ENCODE data around the gene CACNA1C.

Gene CACNA1C

DNA sequence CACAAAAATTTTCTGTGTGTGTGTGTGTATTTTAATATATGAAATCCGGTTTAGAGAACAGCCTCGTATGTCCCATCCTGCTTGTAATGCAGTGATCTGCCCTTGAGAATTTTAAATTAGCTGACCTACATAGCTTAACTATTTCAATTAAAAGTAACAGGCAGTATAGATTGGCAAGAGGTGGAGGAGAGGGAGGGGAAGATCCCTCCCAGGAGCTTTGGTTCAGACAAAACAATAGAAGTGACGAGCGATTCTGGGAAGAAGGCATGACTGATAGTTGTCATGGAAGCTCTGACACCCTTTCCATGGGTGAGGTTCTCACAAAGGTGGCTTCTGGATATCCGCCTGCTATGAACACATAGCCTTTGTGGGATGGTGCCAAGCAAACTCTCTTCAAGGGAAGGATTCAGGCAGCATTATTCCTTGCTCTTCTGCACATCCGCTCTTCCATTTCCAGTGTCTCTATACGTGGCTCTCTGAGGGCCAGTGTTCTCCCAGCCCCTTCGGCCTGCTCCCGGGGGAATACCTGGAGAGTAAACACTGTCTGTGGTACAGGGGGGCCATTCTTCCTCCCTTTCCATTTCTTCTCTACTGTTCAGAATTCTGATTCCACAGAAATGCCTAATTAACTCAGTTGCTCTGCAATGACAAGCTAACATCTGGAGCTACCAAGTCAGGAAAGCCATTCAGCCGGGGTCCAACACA, 182.0 kb downstream of the CACNA1C start:
- DNase-seq (ENCODE audit: low read depth): no peak
- no peak overlapping the region for H3K4me3 ChIP-seq (ENCODE audit: low read length)
- TF ChIP-seq, protein P1, sequence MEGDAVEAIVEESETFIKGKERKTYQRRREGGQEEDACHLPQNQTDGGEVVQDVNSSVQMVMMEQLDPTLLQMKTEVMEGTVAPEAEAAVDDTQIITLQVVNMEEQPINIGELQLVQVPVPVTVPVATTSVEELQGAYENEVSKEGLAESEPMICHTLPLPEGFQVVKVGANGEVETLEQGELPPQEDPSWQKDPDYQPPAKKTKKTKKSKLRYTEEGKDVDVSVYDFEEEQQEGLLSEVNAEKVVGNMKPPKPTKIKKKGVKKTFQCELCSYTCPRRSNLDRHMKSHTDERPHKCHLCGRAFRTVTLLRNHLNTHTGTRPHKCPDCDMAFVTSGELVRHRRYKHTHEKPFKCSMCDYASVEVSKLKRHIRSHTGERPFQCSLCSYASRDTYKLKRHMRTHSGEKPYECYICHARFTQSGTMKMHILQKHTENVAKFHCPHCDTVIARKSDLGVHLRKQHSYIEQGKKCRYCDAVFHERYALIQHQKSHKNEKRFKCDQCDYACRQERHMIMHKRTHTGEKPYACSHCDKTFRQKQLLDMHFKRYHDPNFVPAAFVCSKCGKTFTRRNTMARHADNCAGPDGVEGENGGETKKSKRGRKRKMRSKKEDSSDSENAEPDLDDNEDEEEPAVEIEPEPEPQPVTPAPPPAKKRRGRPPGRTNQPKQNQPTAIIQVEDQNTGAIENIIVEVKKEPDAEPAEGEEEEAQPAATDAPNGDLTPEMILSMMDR (IDR thresholded peaks at IDR 0.05; ENCODE audit: insufficient read depth, low read depth, low read length, missing control alignments): no peak

DNA sequence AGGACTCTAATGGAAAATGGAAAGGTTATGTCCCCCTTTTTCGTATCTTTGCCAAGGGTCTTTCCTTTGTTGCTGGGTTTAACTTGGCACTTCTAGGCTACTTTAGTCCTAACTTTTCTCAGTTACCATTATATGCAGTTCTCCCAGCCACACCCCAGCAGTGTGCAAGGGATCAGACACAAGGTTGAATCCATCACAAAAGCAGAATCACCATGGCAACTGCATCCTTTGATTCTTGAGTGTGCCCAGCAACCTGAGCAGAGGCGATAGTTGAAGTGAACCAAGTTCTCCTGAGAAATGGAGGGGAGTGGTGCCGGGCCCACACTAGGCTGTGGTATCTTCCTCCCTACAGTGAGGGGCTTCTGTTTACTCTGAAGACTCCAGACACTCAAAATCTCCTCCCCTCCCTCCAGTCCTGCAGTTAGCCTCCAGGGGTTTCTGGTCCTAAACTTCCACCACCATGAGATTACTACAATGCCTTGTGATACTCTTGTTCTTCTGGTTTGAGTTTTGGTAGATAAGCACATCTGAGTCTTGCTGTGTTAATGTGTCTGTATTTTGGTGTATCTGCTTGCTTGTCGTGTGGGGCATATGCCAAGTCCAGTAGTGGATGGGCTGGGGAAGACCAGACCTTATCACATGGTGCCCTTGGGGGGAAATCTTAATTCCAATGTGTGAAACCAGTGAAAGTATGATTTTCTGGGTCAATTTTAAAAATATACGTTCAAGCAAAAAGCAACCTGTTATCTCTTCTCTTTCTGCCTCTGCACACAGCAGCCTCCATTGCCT, 183.9 kb downstream of the CACNA1C start:
- DNase-seq (ENCODE audit: low read depth): no peak
- TF ChIP-seq, protein P1 (IDR thresholded peaks at IDR 0.05; ENCODE audit: insufficient read depth, low read depth, low read length, missing control alignments): no peak
- H3K4me3 ChIP-seq (ENCODE audit: low read length): no peak overlapping the region

DNA sequence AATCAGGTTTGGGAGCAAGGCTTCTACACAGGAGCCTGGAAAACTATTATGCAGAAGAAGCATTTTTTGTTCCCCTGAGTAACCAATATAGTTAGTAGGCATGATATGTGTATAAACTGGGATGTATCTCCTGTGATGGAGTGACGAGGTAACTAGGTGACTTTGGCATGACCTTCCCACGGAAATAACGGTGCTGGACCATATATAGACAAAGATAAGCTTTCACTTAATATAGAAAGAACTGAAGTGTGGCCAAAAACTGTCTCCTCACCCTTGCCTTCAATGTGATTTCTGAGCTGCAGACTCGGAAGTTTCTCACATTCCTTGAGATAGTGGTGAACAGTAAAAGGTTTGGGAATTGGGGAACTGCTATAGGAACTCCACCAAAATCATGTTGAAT, 185.3 kb downstream of the CACNA1C start:
- no peak overlapping the region for H3K4me3 ChIP-seq (ENCODE audit: low read length)
- no peak for DNase-seq (ENCODE audit: low read depth)
- TF ChIP-seq, protein P1 (IDR thresholded peaks at IDR 0.05; ENCODE audit: insufficient read depth, low read depth, low read length, missing control alignments): no peak

DNA sequence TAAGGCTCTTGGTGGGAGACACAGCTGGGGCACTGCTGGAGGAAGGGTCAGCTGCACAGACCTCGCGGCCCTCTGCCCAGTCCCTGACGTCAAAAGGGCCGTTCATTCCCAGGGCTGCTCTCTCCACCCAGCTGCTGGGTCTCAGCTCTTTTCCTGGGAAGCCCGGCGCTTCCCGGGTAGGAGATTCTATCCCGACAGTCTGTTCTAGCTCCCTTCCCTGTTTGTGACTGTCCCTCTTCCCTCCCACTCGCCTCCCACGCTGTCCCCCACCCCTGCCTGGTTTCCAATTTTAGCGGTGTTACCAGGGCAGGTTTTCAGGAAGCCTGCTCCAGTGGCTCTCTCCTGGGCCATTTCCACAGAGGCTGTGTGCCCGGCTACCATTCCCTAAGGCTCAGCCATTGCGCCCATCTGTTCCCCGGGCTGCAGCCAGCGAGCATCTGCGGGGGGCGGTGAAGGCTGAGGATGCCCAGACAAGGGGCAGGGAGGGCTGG, 186.6 kb downstream of the CACNA1C start:
- H3K4me3 ChIP-seq (ENCODE audit: low read length): no peak overlapping the region
- TF ChIP-seq, protein P1 (IDR thresholded peaks at IDR 0.05; ENCODE audit: insufficient read depth, low read depth, low read length, missing control alignments): no peak

DNA sequence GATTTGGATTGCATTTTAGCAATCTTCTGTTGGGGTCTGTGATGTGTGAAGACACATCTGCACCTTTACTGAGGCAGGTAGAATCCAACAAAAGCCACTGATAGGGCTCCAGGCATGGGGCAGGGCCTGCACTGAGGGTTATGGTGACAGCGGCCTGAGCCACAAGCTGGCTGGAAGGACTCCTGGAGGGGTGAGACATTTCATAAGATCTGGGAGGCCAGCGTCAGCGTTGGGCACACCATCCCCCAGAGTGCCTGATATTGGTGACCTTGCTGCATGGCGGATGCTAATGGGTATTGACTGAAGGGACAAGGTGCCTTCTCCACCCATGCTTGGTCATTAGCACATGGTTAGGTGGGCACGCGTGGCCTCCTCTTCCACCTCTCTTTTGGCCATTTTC, 187.6 kb downstream of the CACNA1C start:
- DNase-seq (ENCODE audit: low read depth): no peak
- TF ChIP-seq, protein P1 (IDR thresholded peaks at IDR 0.05; ENCODE audit: insufficient read depth, low read depth, low read length, missing control alignments): no peak
- H3K4me3 ChIP-seq (ENCODE audit: low read length): no peak overlapping the region

More for the DNA sequence above, 186.6 kb downstream of the CACNA1C start:
- DNase-seq (ENCODE audit: low read depth): no peak

DNA sequence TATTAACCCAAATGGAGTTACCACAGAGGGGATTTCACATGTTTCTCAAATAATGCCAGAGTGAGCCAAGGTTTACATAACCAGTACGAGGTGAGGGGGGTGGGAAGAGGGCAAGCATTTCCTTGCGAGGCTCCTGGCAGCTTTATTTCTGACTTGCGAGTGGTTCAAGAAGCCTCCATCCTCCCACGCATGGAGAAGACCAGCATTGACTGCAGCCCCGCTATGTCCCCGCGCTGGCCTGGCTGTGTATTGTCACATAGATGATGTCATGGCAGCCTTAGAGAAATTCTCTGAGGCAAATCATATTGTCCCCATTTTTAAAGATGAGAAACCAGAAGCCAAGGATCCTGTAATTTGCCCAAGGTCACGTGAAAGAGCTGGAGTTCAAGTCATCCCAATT, 188.2 kb downstream of the CACNA1C start:
- no peak for DNase-seq (ENCODE audit: low read depth)
- H3K4me3 ChIP-seq (ENCODE audit: low read length): no peak overlapping the region
- TF ChIP-seq, protein P1 (IDR thresholded peaks at IDR 0.05; ENCODE audit: insufficient read depth, low read depth, low read length, missing control alignments): no peak

Data from epithelial cell of esophagus (primary cell).